ENCODE results near the gene VASH2. TPM values are rescaled to one million over a fixed set of nuclear protein-coding genes. Genes with fewer than 3 reads are reported as not detected.
"Not testable (repeated sequence)": the region's sequence is repeated elsewhere in the genome, so short reads cannot be mapped to it uniquely, and the experiment has no call there.

The VASH2 gene
- total RNA-seq, 2 experiments from 2014 or later: 0.34 to 0.53 TPM

DNA sequence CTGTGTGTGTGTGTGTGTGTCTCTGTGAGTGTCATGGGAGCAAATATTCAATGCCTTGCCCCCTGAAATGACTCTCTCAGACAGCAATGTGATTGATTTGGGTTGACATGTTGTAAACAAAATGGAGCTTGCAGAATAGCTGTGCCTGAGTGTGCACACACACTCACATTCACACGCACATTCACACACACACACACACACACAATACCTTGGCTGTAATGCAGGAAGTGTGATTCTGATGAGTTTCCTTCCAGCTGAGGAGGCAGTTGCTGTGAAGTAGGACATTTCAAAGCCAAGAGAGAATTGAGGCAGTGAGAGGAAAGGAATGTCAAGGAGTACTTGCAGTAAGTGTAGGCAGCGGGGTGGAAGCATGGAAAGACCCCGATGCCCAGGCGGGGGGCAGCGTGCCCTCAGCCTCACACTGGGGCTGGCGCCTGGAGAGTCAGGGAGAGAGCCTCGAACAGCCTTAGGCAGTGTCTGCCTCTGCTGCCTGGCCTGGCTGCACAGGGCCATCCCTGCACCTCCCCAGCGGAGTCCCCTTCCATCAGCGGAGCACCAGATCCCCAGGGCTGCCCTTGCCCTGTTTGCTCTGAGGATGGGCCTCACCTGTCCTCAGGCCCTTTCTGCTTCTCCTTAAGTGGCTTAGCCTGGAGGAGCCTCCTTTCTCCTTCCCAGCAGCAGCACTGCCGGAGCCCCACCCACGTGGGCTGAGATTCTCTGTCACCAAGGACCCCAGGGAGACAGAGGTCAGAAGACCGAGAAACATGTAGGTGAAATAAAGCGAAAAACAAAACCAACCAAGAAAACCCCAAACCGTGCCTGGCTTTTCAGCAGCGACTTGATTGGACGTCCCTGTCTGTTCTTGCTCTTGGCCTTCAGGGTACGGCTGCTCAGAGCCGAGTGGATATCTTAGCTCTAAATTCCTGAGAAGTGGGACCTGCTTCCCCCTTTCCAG, 9.2 kb downstream of the VASH2 start:
- intact Hi-C loops (cut with DNase I, micrococcal nuclease): no loop called here
- no peak overlapping the region for H3K4me3 Mint-ChIP-seq
- no peak overlapping the region for H3K27ac Mint-ChIP-seq
- peaks cover 8% of the 10 kb centered on the region for H3K27me3 Mint-ChIP-seq
- H3K9me3 Mint-ChIP-seq (ENCODE audit: low read depth): no peaks in the 10 kb centered on the region
- ChIA-PET CTCF (interaction anchor here (0.6 to 1.5 kb wide), 2 partner anchors 36 to 283 kb away, joined by 4 to 6 read pairs; no protein-coding TSS in a partner anchor), POLR2A (no interaction called here)
- no peak for DNase-seq
- H3K36me3 Mint-ChIP-seq (ENCODE audit: low read depth): no peaks in the 10 kb centered on the region
- H3K4me1 Mint-ChIP-seq: no peaks in the 10 kb centered on the region
- no peak for ATAC-seq

GRCh38 chr1:212960932-212961331, 10.6 kb downstream of the VASH2 start:
- H3K4me1 Mint-ChIP-seq: no peaks in the 10 kb centered on the region
- no peaks in the 10 kb centered on the region for H3K36me3 Mint-ChIP-seq (ENCODE audit: low read depth)
- no peak for ATAC-seq
- no peak overlapping the region for H3K4me3 Mint-ChIP-seq
- H3K27ac Mint-ChIP-seq: no peak overlapping the region
- H3K9me3 Mint-ChIP-seq (ENCODE audit: low read depth): no peaks in the 10 kb centered on the region
- POLR2A ChIA-PET: no interaction called here
- H3K27me3 Mint-ChIP-seq: peaks cover 10% of the 10 kb centered on the region
- CTCF ChIA-PET: no interaction called here
- DNase-seq: no peak
- intact Hi-C loops (cut with DNase I, micrococcal nuclease): no loop called here

- Mint-ChIP-seq H3K27me3 (peaks cover 9% of the 10 kb centered on the region), H3K9me3 (ENCODE audit: low read depth) (no peaks in the 10 kb centered on the region), H3K4me3 (no peak overlapping the region), H3K36me3 (ENCODE audit: low read depth) (no peaks in the 10 kb centered on the region), H3K27ac (no peak overlapping the region), H3K4me1 (no peaks in the 10 kb centered on the region)
- no peak for ATAC-seq
- intact Hi-C loops (cut with DNase I, micrococcal nuclease): no loop called here
- ChIA-PET CTCF (interaction anchor here (0.6 to 1.0 kb wide), 2 partner anchors 20 kb away, joined by 3 to 5 read pairs; no protein-coding TSS in a partner anchor), POLR2A (no interaction called here)
- no peak for DNase-seq
These were observed 12.2 kb downstream of the VASH2 start for GRCh38 chr1:212962509-212962908.

DNA sequence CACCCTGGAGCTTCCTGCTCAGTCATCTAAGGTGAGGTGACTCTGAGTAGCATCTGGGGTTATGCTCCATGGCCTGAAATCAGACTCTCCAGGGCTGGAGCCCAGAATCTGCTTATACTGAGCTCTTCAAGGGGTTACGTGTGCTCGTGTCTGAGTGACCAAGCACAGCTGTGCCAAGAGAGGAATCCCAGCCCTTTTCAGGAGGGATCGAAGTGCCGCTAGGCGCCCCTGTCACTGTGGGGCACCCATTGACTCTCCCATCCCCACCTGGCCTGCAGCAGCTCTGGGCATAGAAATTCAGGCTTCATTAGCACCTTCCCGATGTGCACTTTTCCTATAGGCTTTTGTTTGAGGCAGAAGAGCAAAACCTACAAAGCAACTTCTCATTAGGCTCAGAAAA, 13.8 kb downstream of the VASH2 start:
- no peak overlapping the region for H3K27ac Mint-ChIP-seq
- POLR2A ChIA-PET: no interaction called here
- H3K27me3 Mint-ChIP-seq: peaks cover 10% of the 10 kb centered on the region
- no peaks in the 10 kb centered on the region for H3K36me3 Mint-ChIP-seq (ENCODE audit: low read depth)
- no peak overlapping the region for H3K4me3 Mint-ChIP-seq
- H3K4me1 Mint-ChIP-seq: peaks cover 1% of the 10 kb centered on the region
- H3K9me3 Mint-ChIP-seq (ENCODE audit: low read depth): no peaks in the 10 kb centered on the region
- CTCF ChIA-PET: interaction anchor here (1.0 kb wide), 1 partner anchor 31 kb away, joined by 5 read pairs; no protein-coding TSS in a partner anchor
- ATAC-seq: no peak
- intact Hi-C loops (cut with DNase I, micrococcal nuclease): no loop called here
- no peak for DNase-seq

- ATAC-seq; H3K36me3 Mint-ChIP-seq (ENCODE audit: low read depth); H3K4me1 Mint-ChIP-seq; H3K27ac Mint-ChIP-seq; intact Hi-C loops (cut with DNase I, micrococcal nuclease); H3K4me3 Mint-ChIP-seq; H3K9me3 Mint-ChIP-seq (ENCODE audit: low read depth); DNase-seq; POLR2A ChIA-PET: not testable (repeated sequence)
- peaks cover 10% of the 10 kb centered on the region for H3K27me3 Mint-ChIP-seq
- CTCF ChIA-PET: interaction anchor here (0.6 to 1.2 kb wide), 3 partner anchors 24 to 34 kb away, joined by 3 to 5 read pairs (median 4); no protein-coding TSS in a partner anchor
These were observed 14.7 kb downstream of the VASH2 start for GRCh38 chr1:212964993-212965392.

DNA sequence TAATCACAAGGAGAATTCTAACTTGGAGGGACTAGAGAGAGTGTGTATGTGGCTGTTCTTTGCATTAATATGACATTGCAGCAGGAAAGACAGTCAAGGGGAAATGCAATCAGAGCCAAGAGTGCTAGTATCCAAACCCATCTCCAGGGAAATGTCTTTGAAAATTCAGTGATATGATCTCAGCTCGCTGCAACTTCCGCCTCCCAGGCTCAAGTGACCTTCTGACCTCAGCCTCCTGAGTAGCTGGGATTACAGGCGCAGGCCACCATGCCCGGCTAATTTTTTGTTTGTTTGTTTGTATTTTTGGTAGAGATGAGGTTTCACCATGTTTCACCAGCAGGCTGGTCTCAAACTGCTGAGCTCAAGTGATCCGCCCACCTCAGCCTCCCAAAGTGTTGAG, 16.3 kb downstream of the VASH2 start:
- no peaks in the 10 kb centered on the region for H3K36me3 Mint-ChIP-seq (ENCODE audit: low read depth)
- CTCF ChIA-PET: interaction anchor here (1.0 to 3.0 kb wide), 2 partner anchors 18 to 29 kb away, joined by 5 to 23 read pairs; no protein-coding TSS in a partner anchor
- POLR2A ChIA-PET: no interaction called here
- peaks cover 1% of the 10 kb centered on the region for H3K4me1 Mint-ChIP-seq
- H3K4me3 Mint-ChIP-seq: no peak overlapping the region
- no peak for DNase-seq
- H3K9me3 Mint-ChIP-seq (ENCODE audit: low read depth): no peaks in the 10 kb centered on the region
- intact Hi-C loops (cut with DNase I, micrococcal nuclease): no loop called here
- H3K27ac Mint-ChIP-seq: no peak overlapping the region
- H3K27me3 Mint-ChIP-seq: peaks cover 10% of the 10 kb centered on the region
- ATAC-seq: no peak

GRCh38 chr1:212967801-212968200, 17.5 kb downstream of the VASH2 start:
- intact Hi-C loops (cut with DNase I, micrococcal nuclease): no loop called here
- no peak overlapping the region for H3K4me3 Mint-ChIP-seq
- peaks cover 1% of the 10 kb centered on the region for H3K4me1 Mint-ChIP-seq
- ATAC-seq: peak; percentile 81
- ChIA-PET POLR2A (no interaction called here), CTCF (interaction anchor here (1.1 to 3.0 kb wide), 6 partner anchors 14 to 396 kb away, joined by 3 to 23 read pairs (median 4); no protein-coding TSS in a partner anchor)
- H3K9me3 Mint-ChIP-seq (ENCODE audit: low read depth): no peaks in the 10 kb centered on the region
- H3K27ac Mint-ChIP-seq: no peak overlapping the region
- DNase-seq: peak; percentile 16
- H3K36me3 Mint-ChIP-seq (ENCODE audit: low read depth): no peaks in the 10 kb centered on the region
- H3K27me3 Mint-ChIP-seq: peaks cover 10% of the 10 kb centered on the region

DNA sequence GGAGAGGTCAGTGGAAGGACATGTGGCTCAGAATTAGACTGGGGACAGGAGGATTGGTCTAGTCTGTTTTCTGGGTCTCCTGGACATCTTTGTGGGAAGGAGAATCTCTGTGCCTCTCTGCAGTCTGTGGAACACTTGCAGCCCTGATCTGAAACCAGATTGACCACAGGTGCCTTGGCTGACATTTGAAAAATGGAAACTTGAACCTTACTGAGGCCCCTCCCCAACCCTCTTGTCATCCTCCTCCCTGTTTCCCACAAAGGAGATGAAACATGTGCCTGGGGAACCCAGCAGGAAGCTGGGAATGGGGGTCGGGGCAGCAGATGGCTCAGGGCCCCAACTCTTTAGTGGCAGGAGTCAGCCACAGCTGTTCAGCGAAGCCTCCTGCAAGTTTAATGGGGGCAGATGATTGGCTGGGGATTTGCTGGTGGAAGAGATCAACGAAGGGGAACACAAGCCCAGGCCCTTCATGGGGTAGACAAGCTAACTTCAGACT, 18.1 kb downstream of the VASH2 start:
- Mint-ChIP-seq H3K27ac (no peak overlapping the region), H3K4me3 (no peak overlapping the region), H3K4me1 (peaks cover 1% of the 10 kb centered on the region), H3K9me3 (ENCODE audit: low read depth) (no peaks in the 10 kb centered on the region), H3K27me3 (peaks cover 8% of the 10 kb centered on the region), H3K36me3 (ENCODE audit: low read depth) (no peaks in the 10 kb centered on the region)
- ATAC-seq (no peak), DNase-seq (no peak)
- ChIA-PET CTCF (interaction anchor here (0.6 to 3.0 kb wide), 7 partner anchors 14 to 1018 kb away, joined by 3 to 23 read pairs (median 4); no protein-coding TSS in a partner anchor), POLR2A (no interaction called here)
- intact Hi-C loops (cut with DNase I, micrococcal nuclease): no loop called here

GRCh38 chr1:212970085-212970484, 19.7 kb downstream of the VASH2 start:
- DNase-seq (no peak), ATAC-seq (no peak)
- Mint-ChIP-seq H3K4me3 (no peak overlapping the region), H3K27ac (no peak overlapping the region), H3K27me3 (peaks cover 8% of the 10 kb centered on the region), H3K4me1 (peaks cover 1% of the 10 kb centered on the region), H3K9me3 (ENCODE audit: low read depth) (no peaks in the 10 kb centered on the region), H3K36me3 (ENCODE audit: low read depth) (no peaks in the 10 kb centered on the region)
- ChIA-PET POLR2A (no interaction called here), CTCF (no interaction called here)
- intact Hi-C loops (cut with DNase I, micrococcal nuclease): no loop called here

DNA sequence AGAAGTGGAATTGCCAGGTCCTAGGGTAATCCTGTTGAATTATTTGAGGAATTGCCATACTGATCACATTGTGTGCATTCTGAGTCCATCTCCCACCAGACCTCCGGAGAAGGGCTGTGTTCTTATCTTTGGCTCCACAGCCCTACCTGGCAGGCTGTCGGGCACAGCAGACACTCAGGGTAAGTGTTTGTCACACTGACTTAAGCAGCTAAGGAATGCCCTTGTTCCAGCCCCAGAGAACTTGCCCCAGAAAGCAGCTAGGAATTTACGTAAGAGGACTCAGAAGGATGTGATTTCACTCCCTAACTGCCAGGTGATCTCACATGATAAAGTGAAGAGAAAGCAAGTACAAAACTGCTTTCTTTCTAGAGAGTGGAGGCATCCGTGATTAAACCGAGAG, 21.0 kb downstream of the VASH2 start:
- H3K4me1 Mint-ChIP-seq: peaks cover 1% of the 10 kb centered on the region
- intact Hi-C loops (cut with DNase I, micrococcal nuclease): no loop called here
- no peaks in the 10 kb centered on the region for H3K9me3 Mint-ChIP-seq (ENCODE audit: low read depth)
- ATAC-seq (no peak), DNase-seq (no peak)
- H3K27me3 Mint-ChIP-seq: peaks cover 8% of the 10 kb centered on the region
- H3K36me3 Mint-ChIP-seq (ENCODE audit: low read depth): no peaks in the 10 kb centered on the region
- no peak overlapping the region for H3K4me3 Mint-ChIP-seq
- H3K27ac Mint-ChIP-seq: no peak overlapping the region
- ChIA-PET POLR2A (no interaction called here), CTCF (no interaction called here)

GRCh38 chr1:212973426-212973825, 23.1 kb downstream of the VASH2 start:
- ATAC-seq (no peak), DNase-seq (no peak)
- Mint-ChIP-seq H3K9me3 (ENCODE audit: low read depth) (no peaks in the 10 kb centered on the region), H3K4me1 (peaks cover 1% of the 10 kb centered on the region), H3K36me3 (ENCODE audit: low read depth) (no peaks in the 10 kb centered on the region), H3K27me3 (peaks cover 2% of the 10 kb centered on the region), H3K27ac (no peak overlapping the region), H3K4me3 (no peak overlapping the region)
- ChIA-PET POLR2A (no interaction called here), CTCF (no interaction called here)
- intact Hi-C loops (cut with DNase I, micrococcal nuclease): no loop called here

DNA sequence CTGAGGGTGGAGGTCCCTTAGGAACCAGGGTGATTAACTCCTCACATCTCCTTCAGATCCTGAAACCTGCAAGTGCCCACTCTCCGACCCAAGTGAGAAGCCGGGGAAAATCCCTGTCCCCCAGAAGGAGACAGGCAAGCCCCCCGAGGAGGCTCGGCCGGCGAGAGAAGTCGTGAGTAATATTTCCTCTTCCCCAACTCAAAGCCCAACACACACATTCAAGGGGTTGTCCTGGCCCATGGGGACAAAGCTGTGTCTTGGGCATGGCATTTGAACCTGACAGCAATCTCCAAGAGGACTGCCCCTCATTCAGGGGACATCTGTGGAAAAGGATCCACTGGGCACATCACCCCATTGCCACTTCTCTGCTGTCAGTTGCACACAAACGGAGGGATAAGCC, 23.6 kb downstream of the VASH2 start:
- Mint-ChIP-seq H3K36me3 (ENCODE audit: low read depth) (no peaks in the 10 kb centered on the region), H3K4me3 (no peak overlapping the region), H3K9me3 (ENCODE audit: low read depth) (no peaks in the 10 kb centered on the region), H3K27me3 (peaks cover 2% of the 10 kb centered on the region), H3K27ac (no peak overlapping the region), H3K4me1 (peaks cover 6% of the 10 kb centered on the region)
- intact Hi-C loops (cut with DNase I, micrococcal nuclease): no loop called here
- CTCF ChIA-PET: no interaction called here
- ATAC-seq (no peak), DNase-seq (no peak)
- POLR2A ChIA-PET: no interaction called here
